ENCODE data around the gene ROR1. TPM values are rescaled to one million over a fixed set of nuclear protein-coding genes. Genes with fewer than 3 reads are reported as not detected.

The ROR1 gene
- total and polyA plus RNA-seq, 2 donors (not counting 1 experiment from before 2014, with no cell fraction given): 14.5 to 16.5 TPM

GRCh38 chr1:64167176-64167575 lies 393.4 kb downstream of the ROR1 start:
- Histone ChIP-seq H3K36me3 (ENCODE audit: control insufficient read depth, insufficient read depth, low read length) (no peaks in the 10 kb centered on the region), H2AFZ (ENCODE audit: low read length) (no peak overlapping the region), H3K4me3 (replicated peaks in 1 of 4; ENCODE audit: control extremely low read depth in 1 of 4, insufficient read depth in 1 of 4, low read depth in 3 of 4, low read length in 4 of 4) (no peak overlapping the region), H3K9ac (ENCODE audit: insufficient read depth, low read length) (no peak overlapping the region), H3K79me2 (ENCODE audit: control insufficient read depth, insufficient read depth, low read length) (no peaks in the 10 kb centered on the region), H3K27ac (ENCODE audit: insufficient read depth, low read length) (no peak overlapping the region), H3K4me2 (ENCODE audit: extremely low read depth, insufficient read depth, low read length) (no peak overlapping the region), H3K9me3 (ENCODE audit: control insufficient read depth, insufficient read depth, low read depth, low read length) (no peaks in the 10 kb centered on the region), H3K27me3 (ENCODE audit: control insufficient read depth, insufficient read depth, low read length) (no peaks in the 10 kb centered on the region), H4K20me1 (ENCODE audit: control insufficient read depth, extremely low read depth, insufficient read depth, low read length) (no peaks in the 10 kb centered on the region), H3K4me1 (ENCODE audit: control insufficient read depth, extremely low read depth, insufficient read depth, low read length) (peaks cover 10% of the 10 kb centered on the region)
- TF ChIP-seq EZH2 (IDR thresholded peaks at IDR 0.05; ENCODE audit: low read length, missing control alignments) (no peak), CTCF (conservative IDR thresholded peaks at IDR 0.05 in 1 of 2, IDR thresholded peaks at IDR 0.05 in 1 of 2; ENCODE audit: low read depth in 1 of 2, low read length in 2 of 2) (no peak)
- DNase-seq (ENCODE audit: low read depth in 2 of 2): peak; percentile 55 to 81

GRCh38 chr1:64171246-64171645 lies 397.4 kb downstream of the ROR1 start:
- DNase-seq (ENCODE audit: low read depth in 2 of 2): peak; percentile 55 to 67
- no peak for TF ChIP-seq EZH2 (IDR thresholded peaks at IDR 0.05; ENCODE audit: low read length, missing control alignments)
- no peak for TF ChIP-seq CTCF (conservative IDR thresholded peaks at IDR 0.05 in 1 of 2, IDR thresholded peaks at IDR 0.05 in 1 of 2; ENCODE audit: low read depth in 1 of 2, low read length in 2 of 2)
- peak overlapping the region; percentile 67 for H3K27ac ChIP-seq (ENCODE audit: insufficient read depth, low read length)
- no peak overlapping the region for H2AFZ ChIP-seq (ENCODE audit: low read length)
- H3K4me2 ChIP-seq (ENCODE audit: extremely low read depth, insufficient read depth, low read length): peak overlapping the region; percentile 66
- no peak overlapping the region for H3K4me3 ChIP-seq (replicated peaks in 1 of 4; ENCODE audit: control extremely low read depth in 1 of 4, insufficient read depth in 1 of 4, low read depth in 3 of 4, low read length in 4 of 4)
- no peaks in the 10 kb centered on the region for H3K27me3 ChIP-seq (ENCODE audit: control insufficient read depth, insufficient read depth, low read length)
- H3K36me3 ChIP-seq (ENCODE audit: control insufficient read depth, insufficient read depth, low read length): no peaks in the 10 kb centered on the region
- no peak overlapping the region for H3K9ac ChIP-seq (ENCODE audit: insufficient read depth, low read length)
- peaks cover 17% of the 10 kb centered on the region for H3K4me1 ChIP-seq (ENCODE audit: control insufficient read depth, extremely low read depth, insufficient read depth, low read length)
- H4K20me1 ChIP-seq (ENCODE audit: control insufficient read depth, extremely low read depth, insufficient read depth, low read length): no peaks in the 10 kb centered on the region
- H3K79me2 ChIP-seq (ENCODE audit: control insufficient read depth, insufficient read depth, low read length): no peaks in the 10 kb centered on the region
- no peaks in the 10 kb centered on the region for H3K9me3 ChIP-seq (ENCODE audit: control insufficient read depth, insufficient read depth, low read depth, low read length)

- no peaks in the 10 kb centered on the region for H4K20me1 ChIP-seq (ENCODE audit: control insufficient read depth, extremely low read depth, insufficient read depth, low read length)
- peak overlapping the region; percentile 66 for H3K4me2 ChIP-seq (ENCODE audit: extremely low read depth, insufficient read depth, low read length)
- TF ChIP-seq EZH2 (IDR thresholded peaks at IDR 0.05; ENCODE audit: low read length, missing control alignments) (no peak), CTCF (conservative IDR thresholded peaks at IDR 0.05 in 1 of 2, IDR thresholded peaks at IDR 0.05 in 1 of 2; ENCODE audit: low read depth in 1 of 2, low read length in 2 of 2) (no peak)
- H3K9me3 ChIP-seq (ENCODE audit: control insufficient read depth, insufficient read depth, low read depth, low read length): no peaks in the 10 kb centered on the region
- peaks cover 17% of the 10 kb centered on the region for H3K4me1 ChIP-seq (ENCODE audit: control insufficient read depth, extremely low read depth, insufficient read depth, low read length)
- peak; percentile 73 to 83 for DNase-seq (ENCODE audit: low read depth in 2 of 2)
- no peak overlapping the region for H3K9ac ChIP-seq (ENCODE audit: insufficient read depth, low read length)
- no peaks in the 10 kb centered on the region for H3K27me3 ChIP-seq (ENCODE audit: control insufficient read depth, insufficient read depth, low read length)
- H3K79me2 ChIP-seq (ENCODE audit: control insufficient read depth, insufficient read depth, low read length): no peaks in the 10 kb centered on the region
- H3K27ac ChIP-seq (ENCODE audit: insufficient read depth, low read length): peak overlapping the region; percentile 67
- H3K36me3 ChIP-seq (ENCODE audit: control insufficient read depth, insufficient read depth, low read length): no peaks in the 10 kb centered on the region
- peak overlapping the region in 1 of 4 experiments; percentile 39 for H3K4me3 ChIP-seq (replicated peaks in 1 of 4; ENCODE audit: control extremely low read depth in 1 of 4, insufficient read depth in 1 of 4, low read depth in 3 of 4, low read length in 4 of 4)
- no peak overlapping the region for H2AFZ ChIP-seq (ENCODE audit: low read length)
Observed at GRCh38 chr1:64171797-64172281, 398.0 kb downstream of the ROR1 start.
